NB4 (cell line): ENCODE data around the gene SMIM5.
"Not testable (repeated sequence)": the region's sequence is repeated elsewhere in the genome, so short reads cannot be mapped to it uniquely, and the experiment has no call there.

Experiments
- DNase-seq: peaks from one replicate; pipeline ENCODE4 v3.0.0; 2010; ENCODE audit warnings: low read depth
- H3K4me3 ChIP-seq: one replicate; pipeline ENCODE4 v1.5.1; 2011; ENCODE audit warnings: mild to moderate bottlenecking, low read depth, low read length, moderate library complexity
- CTCF ChIP-seq: IDR thresholded peaks from one replicate; pipeline ENCODE4 v1.5.1; 2012; ENCODE audit warnings: low read depth, low read length
- MYC ChIP-seq: IDR thresholded peaks from 2 replicates; pipeline ENCODE4 v1.6.1; 2011; ENCODE audit warnings: low read depth, low read length
- POLR2A ChIP-seq: IDR thresholded peaks from 2 replicates; pipeline ENCODE4 v1.6.1; 2011; ENCODE audit warnings: mild to moderate bottlenecking; ENCODE audit not compliant: insufficient read length; ENCODE audit errors: extremely low read depth
- TF ChIP-seq, protein P1 (sequence below): IDR thresholded peaks from 2 replicates; pipeline ENCODE4 v1.6.1; 2011; ENCODE audit warnings: low read depth, low read length

SMIM5 gene

GRCh38 chr17:75634376-75634740 is 1.1 kb downstream of the SMIM5 start:
- no peak overlapping the region for H3K4me3 ChIP-seq
- TF ChIP-seq, protein P1, sequence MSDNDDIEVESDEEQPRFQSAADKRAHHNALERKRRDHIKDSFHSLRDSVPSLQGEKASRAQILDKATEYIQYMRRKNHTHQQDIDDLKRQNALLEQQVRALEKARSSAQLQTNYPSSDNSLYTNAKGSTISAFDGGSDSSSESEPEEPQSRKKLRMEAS = no peak
- no peak for TF ChIP-seq CTCF
- TF ChIP-seq POLR2A = no peak
- TF ChIP-seq MYC = no peak
- no peak for DNase-seq

DNA sequence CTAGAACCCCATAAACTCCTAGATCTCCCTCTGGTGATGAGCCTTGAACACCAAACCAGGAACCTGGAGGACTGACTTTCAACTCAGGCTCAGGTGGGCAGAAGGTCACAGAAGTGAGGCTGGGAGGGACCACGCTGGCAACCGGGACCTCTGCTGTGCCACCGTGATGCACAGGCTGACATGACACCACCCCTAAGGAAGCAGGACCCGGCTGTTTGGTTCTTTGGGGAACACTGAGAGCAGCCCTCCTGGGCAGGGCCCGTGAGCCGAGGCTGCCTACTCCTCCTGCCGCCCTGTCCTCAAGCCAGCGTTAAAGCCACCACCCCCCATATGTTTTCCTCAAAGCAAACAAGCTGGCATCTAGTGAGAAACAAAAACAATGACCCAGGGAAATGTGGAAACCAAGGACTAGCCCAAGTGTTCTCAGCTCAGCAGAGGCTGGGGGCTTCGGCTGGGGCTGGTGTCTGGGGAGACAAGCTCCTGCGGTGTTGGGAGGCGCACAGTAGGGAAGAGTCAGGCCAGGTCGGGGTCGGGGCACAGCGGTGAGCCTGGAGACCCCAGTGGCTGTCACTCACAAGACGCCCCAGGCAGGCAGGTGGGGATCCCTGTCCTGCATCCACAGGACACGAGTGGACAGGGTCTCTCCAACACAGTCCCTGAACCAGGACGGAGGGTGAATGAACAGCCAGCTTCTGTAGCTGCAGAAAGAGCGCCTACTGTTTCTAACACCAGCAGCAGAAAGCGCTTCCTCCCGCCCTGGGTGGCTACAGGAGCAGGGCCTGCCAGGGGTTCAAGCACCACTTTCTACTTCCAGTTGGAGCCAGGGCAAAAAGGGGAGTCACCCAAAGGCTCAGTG is 1.7 kb downstream of the SMIM5 start:
- no peak for DNase-seq
- H3K4me3 ChIP-seq = no peak overlapping the region
- TF ChIP-seq, protein P1 = no peak

DNA sequence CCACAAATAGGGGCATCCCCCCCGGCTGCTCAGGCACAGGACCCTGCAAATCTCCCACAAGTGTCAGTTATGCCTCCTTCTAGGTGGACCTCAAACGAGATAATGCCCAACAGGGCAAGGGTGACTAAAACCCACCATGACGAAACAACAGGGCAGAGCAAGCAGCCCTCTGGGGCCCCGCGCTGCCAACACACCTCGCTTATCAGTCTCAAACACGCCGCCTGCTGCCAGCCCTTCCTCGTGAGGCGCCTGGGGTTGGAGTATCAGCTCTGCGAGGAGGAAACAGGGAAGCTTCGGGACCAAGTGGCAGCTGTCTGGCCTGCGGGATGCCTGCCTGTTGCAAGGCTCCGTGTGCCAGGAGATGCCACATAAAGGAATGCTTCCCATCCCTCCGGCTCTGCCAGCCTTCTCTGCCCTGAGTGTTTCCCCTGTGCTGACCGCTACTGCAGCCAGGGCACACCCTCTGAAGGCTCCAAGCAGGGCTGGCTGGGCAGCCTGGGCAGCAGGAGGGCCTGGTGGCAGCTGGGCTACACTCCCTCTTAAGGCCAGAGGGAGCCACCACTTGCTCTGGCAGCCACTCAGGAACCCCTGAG is 2.5 kb downstream of the SMIM5 start:
- H3K4me3 ChIP-seq = no peak overlapping the region
- no peak for DNase-seq
- no peak for TF ChIP-seq MYC
- TF ChIP-seq POLR2A = no peak
- TF ChIP-seq, protein P1 = no peak
- TF ChIP-seq CTCF = no peak

- no peak overlapping the region for H3K4me3 ChIP-seq
- no peak for TF ChIP-seq POLR2A
- no peak for TF ChIP-seq CTCF
- TF ChIP-seq MYC = no peak
- TF ChIP-seq, protein P1 = no peak
- DNase-seq = no peak
Observed at GRCh38 chr17:75636381-75637142, 3.3 kb downstream of the SMIM5 start.

GRCh38 chr17:75637143-75637538 is 3.9 kb downstream of the SMIM5 start:
- TF ChIP-seq, protein P1 = no peak
- TF ChIP-seq MYC (no peak), CTCF (no peak), POLR2A (no peak)
- H3K4me3 ChIP-seq = no peak overlapping the region
- no peak for DNase-seq

DNA sequence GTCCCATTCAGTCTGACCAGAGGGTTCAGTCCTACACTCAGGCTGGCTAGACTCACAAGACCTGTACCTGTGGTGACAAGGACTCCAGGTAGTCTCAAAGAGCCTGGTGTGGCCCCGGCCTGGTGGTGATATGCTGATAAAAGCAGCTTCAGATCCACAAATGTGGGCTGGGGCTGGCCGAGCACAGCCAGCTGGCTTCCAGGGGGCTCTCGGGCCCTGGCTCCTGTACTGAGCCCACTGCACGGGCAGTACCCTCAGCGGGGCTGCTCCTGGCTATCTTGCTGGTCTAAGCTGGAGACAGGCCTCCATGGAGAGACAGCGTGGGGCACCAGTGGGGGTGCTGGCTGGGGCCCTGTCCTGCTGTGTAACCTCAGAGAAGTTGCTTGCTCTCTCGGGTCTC is 4.3 kb downstream of the SMIM5 start:
- TF ChIP-seq, protein P1 = no peak
- no peak for TF ChIP-seq MYC
- TF ChIP-seq POLR2A = no peak
- TF ChIP-seq CTCF = no peak
- H3K4me3 ChIP-seq = no peak overlapping the region
- DNase-seq = no peak

DNA sequence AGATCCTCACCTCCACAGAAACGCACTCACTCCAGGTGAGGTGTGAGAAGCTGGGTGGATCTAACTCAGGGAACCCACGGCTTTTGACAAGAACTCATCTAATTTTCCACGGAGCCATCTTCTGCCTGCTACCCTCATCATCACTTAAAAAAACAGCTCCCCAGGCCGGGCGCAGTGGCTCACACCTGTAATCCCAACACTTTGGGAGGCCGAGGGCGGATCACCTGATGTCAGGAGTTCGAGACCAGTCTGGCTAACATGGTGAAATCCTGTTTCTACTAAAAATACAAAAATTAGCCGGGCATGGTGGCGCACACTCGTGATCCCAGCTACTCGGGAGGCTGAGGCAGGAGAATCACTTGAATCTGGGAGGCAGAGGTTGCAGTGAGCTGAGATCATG is 4.8 kb downstream of the SMIM5 start:
- H3K4me3 ChIP-seq, DNase-seq: not testable (repeated sequence)
